Sigmoid colon (tissue), 3 donors: Measurements from ENCODE around the gene BAIAP3.

Experiments used
- POLR2A ChIP-seq, 2 donors: fragments of 450-650 bp; IDR thresholded peaks; one replicate each; pipeline ENCODE4 v1.6.1; 2016; ENCODE audit warnings: antibody characterized with exemption in 2 of 2, mild to moderate bottlenecking in 2 of 2, moderate library complexity in 2 of 2
- TF ChIP-seq, protein P1 (sequence below), 4 experiments: fragments of 450-650 bp in 3 of 4; fragments of 200-600 bp in 1 of 4; IDR thresholded peaks; one replicate each; pipeline ENCODE4 v1.5.1; 2016 to 2019; ENCODE audit warnings: antibody characterized with exemption in 4 of 4, mild to moderate bottlenecking in 3 of 4, moderate library complexity in 2 of 4

DNA sequence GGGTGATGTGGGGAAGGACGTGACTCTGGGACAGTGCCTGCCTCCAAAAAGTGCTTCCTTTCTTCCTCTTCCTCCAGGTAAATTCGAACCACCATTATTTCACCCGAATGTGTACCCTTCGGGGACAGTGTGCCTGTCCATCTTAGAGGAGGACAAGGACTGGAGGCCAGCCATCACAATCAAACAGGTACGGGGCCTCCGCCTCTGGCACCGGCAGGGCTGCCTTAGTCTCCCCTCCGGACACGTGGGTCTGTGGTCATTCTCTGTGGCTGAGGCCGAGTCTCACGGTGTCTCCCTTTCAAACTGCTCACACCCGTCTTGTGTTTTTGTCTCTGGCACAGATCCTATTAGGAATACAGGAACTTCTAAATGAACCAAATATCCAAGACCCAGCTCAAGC lies 13.3 kb upstream of the BAIAP3 start:
- TF ChIP-seq, protein P1, sequence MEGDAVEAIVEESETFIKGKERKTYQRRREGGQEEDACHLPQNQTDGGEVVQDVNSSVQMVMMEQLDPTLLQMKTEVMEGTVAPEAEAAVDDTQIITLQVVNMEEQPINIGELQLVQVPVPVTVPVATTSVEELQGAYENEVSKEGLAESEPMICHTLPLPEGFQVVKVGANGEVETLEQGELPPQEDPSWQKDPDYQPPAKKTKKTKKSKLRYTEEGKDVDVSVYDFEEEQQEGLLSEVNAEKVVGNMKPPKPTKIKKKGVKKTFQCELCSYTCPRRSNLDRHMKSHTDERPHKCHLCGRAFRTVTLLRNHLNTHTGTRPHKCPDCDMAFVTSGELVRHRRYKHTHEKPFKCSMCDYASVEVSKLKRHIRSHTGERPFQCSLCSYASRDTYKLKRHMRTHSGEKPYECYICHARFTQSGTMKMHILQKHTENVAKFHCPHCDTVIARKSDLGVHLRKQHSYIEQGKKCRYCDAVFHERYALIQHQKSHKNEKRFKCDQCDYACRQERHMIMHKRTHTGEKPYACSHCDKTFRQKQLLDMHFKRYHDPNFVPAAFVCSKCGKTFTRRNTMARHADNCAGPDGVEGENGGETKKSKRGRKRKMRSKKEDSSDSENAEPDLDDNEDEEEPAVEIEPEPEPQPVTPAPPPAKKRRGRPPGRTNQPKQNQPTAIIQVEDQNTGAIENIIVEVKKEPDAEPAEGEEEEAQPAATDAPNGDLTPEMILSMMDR (IDR thresholded peaks at IDR 0.05) = no peak
- TF ChIP-seq POLR2A (IDR thresholded peaks at IDR 0.05) = no peak
